Neural progenitor cell (in vitro differentiated cells): ENCODE data around the gene VMP1.

Experiments
- CTCF ChIP-seq: fragments of 200-600 bp; sonication (generic); IDR thresholded peaks from 2 replicates; pipeline ENCODE4 v1.5.1; 2017; ENCODE audit warnings: antibody characterized with exemption, mild to moderate bottlenecking
- EZH2 ChIP-seq: fragments of 200-600 bp; sonication (generic); IDR thresholded peaks from 2 replicates; pipeline ENCODE4 v1.6.1; 2017; ENCODE audit warnings: antibody characterized with exemption, mild to moderate bottlenecking, moderate library complexity

DNA sequence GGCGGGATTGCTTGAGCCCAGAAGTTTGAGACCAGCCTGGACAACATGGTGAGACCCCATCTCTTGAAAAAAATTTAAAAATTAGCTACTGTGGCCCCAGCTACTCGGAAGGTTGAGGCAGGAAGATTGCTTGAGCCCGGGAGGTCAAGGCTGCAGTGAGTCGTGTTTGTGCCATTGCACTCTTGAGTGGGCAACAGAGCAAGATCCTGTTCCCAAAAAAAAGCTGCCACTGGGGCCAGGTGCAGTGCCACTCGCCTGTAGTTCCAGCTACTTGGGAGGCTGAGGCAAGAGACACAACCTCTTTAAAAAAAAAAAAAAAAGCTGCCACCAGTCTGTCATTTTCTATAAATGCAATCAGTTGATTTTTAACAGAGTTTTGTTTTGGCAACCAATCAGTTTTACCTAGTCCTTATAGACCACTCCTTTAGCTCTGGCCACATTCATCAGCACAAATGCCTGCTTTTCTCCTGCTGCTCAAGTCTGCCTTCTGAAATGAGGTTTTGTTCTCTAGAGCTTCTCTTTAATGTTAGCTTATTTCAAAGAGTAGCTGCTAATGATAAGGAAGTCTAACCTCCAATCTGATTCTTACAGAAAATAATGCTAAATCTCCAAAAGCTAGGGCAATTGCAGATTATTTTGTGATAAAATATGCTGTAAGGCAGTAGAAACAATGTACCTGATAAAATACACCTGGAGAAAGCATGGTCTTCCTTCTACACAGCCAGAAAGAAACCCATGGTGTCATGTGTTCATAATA is 120.4 kb downstream of the VMP1 start:
- TF ChIP-seq CTCF = no peak
- TF ChIP-seq EZH2 = no peak
